Mesenchymal stem cell (in vitro differentiated cells and primary cell): ENCODE measurements around the gene STEAP3.

Source experiments
- DNase-seq: peaks from one replicate; pipeline ENCODE4 v3.0.0-alpha.2; 2013
- H2AFZ ChIP-seq: one replicate; pipeline ENCODE4 v1.6.1; 2013; ENCODE audit warnings: low read depth, mild to moderate bottlenecking, control low read depth, inconsistent platforms, low read length, moderate library complexity
- H2AK5ac ChIP-seq: 2 replicates; pipeline ENCODE4 v1.6.1; 2013; ENCODE audit warnings: low read length, moderate library complexity, mild to moderate bottlenecking, inconsistent platforms; ENCODE audit not compliant: severe bottlenecking
- H2BK120ac ChIP-seq: one replicate; pipeline ENCODE4 v1.6.1; 2013; ENCODE audit warnings: low read depth, mild to moderate bottlenecking, inconsistent platforms, low read length, moderate library complexity
- H2BK12ac ChIP-seq, 2 experiments: one replicate each; pipeline ENCODE4 v1.6.1; 2013; ENCODE audit warnings: inconsistent platforms in 2 of 2, low read length in 2 of 2, mild to moderate bottlenecking in 2 of 2, moderate library complexity in 2 of 2, control low read depth in 1 of 2
- H2BK15ac ChIP-seq: one replicate; pipeline ENCODE4 v1.6.1; 2013; ENCODE audit warnings: mild to moderate bottlenecking, low read depth, inconsistent platforms; ENCODE audit not compliant: poor library complexity, severe bottlenecking
- H2BK5ac ChIP-seq: 2 replicates; pipeline ENCODE4 v1.6.1; 2013; ENCODE audit warnings: low read depth, mild to moderate bottlenecking, low read length, control low read depth, inconsistent platforms; ENCODE audit not compliant: poor library complexity, severe bottlenecking
- H3K14ac ChIP-seq, 2 experiments: one replicate each; pipeline ENCODE4 v1.6.1; 2013; ENCODE audit warnings: inconsistent platforms in 2 of 2, low read length in 2 of 2, control low read depth in 1 of 2, mild to moderate bottlenecking in 1 of 2, moderate library complexity in 1 of 2
- H3K18ac ChIP-seq, 2 experiments: one replicate each; pipeline ENCODE4 v1.6.1; 2013; ENCODE audit warnings: inconsistent platforms in 2 of 2, low read length in 2 of 2, control low read depth in 1 of 2, low read depth in 1 of 2, mild to moderate bottlenecking in 1 of 2
- H3K23ac ChIP-seq, 2 experiments: one replicate each; pipeline ENCODE4 v1.6.1; 2013; ENCODE audit warnings: inconsistent platforms in 2 of 2, low read length in 2 of 2, mild to moderate bottlenecking in 2 of 2, moderate library complexity in 2 of 2, control low read depth in 1 of 2
- H3K27ac ChIP-seq: 2 replicates; pipeline ENCODE4 v1.5.1; 2013; ENCODE audit warnings: mild to moderate bottlenecking, moderate library complexity, low read length, control low read depth, inconsistent platforms; ENCODE audit not compliant: poor library complexity, severe bottlenecking
- H3K27me3 ChIP-seq, 2 experiments: 2 replicates each; pipeline versions ENCODE4 v1.6.1 to v1.7.0; 2013; ENCODE audit warnings: low read length in 2 of 2, mild to moderate bottlenecking in 2 of 2, moderate library complexity in 2 of 2, control low read depth in 1 of 2, inconsistent platforms in 1 of 2; ENCODE audit not compliant: control insufficient read depth in 1 of 2, insufficient read depth in 1 of 2
- H3K36me3 ChIP-seq, 2 experiments: 2 replicates each; pipeline versions ENCODE4 v1.6.1 to v1.7.0; 2013; ENCODE audit warnings: low read length in 2 of 2, control low read depth in 1 of 2, inconsistent platforms in 1 of 2, low read depth in 1 of 2, mild to moderate bottlenecking in 1 of 2; ENCODE audit not compliant: insufficient read depth in 2 of 2, control insufficient read depth in 1 of 2
- H3K4ac ChIP-seq, 2 experiments: one replicate each; pipeline ENCODE4 v1.6.1; 2013; ENCODE audit warnings: inconsistent platforms in 2 of 2, low read length in 2 of 2, mild to moderate bottlenecking in 2 of 2, moderate library complexity in 2 of 2, control low read depth in 1 of 2, low read depth in 1 of 2
- H3K4me1 ChIP-seq: 2 replicates; pipeline ENCODE4 v1.6.1; 2013; ENCODE audit warnings: low read depth, low read length, control low read depth; ENCODE audit not compliant: control insufficient read depth, insufficient read depth
- H3K4me2 ChIP-seq: 2 replicates; pipeline ENCODE4 v1.6.1; 2013; ENCODE audit warnings: low read length, mild to moderate bottlenecking, inconsistent platforms; ENCODE audit not compliant: poor library complexity, severe bottlenecking
- H3K4me3 ChIP-seq, 2 experiments: 2 replicates each; pipeline versions ENCODE4 v1.5.1 to v1.7.0; 2013; ENCODE audit warnings: low read length in 2 of 2, mild to moderate bottlenecking in 2 of 2, control low read depth in 1 of 2, low read depth in 1 of 2; ENCODE audit not compliant: insufficient read depth in 1 of 2
- H3K79me1 ChIP-seq: replicated peaks from 2 replicates; pipeline ENCODE4 v1.6.1; 2013; ENCODE audit warnings: mild to moderate bottlenecking, control low read depth, low read length, inconsistent platforms; ENCODE audit not compliant: poor library complexity, severe bottlenecking
- H3K9ac ChIP-seq: 2 replicates; pipeline ENCODE4 v1.7.0; 2013; ENCODE audit warnings: mild to moderate bottlenecking, low read length, moderate library complexity
- H3K9me3 ChIP-seq: 2 replicates; pipeline ENCODE4 v1.7.0; 2013; ENCODE audit warnings: mild to moderate bottlenecking, low read length; ENCODE audit not compliant: control insufficient read depth
- H4K8ac ChIP-seq: one replicate; pipeline ENCODE4 v1.6.1; 2013; ENCODE audit warnings: inconsistent platforms, mild to moderate bottlenecking, low read length, moderate library complexity
- H4K91ac ChIP-seq: one replicate; pipeline ENCODE4 v1.6.1; 2013; ENCODE audit warnings: mild to moderate bottlenecking, low read length, inconsistent platforms
- WGBS: methylation state at CpG from one replicate; pipeline ENCODE4 v1.1.7; 2013; ENCODE audit warnings: mixed read lengths; 5-methylcytosine and 5-hydroxymethylcytosine counted together

Gene STEAP3

DNA sequence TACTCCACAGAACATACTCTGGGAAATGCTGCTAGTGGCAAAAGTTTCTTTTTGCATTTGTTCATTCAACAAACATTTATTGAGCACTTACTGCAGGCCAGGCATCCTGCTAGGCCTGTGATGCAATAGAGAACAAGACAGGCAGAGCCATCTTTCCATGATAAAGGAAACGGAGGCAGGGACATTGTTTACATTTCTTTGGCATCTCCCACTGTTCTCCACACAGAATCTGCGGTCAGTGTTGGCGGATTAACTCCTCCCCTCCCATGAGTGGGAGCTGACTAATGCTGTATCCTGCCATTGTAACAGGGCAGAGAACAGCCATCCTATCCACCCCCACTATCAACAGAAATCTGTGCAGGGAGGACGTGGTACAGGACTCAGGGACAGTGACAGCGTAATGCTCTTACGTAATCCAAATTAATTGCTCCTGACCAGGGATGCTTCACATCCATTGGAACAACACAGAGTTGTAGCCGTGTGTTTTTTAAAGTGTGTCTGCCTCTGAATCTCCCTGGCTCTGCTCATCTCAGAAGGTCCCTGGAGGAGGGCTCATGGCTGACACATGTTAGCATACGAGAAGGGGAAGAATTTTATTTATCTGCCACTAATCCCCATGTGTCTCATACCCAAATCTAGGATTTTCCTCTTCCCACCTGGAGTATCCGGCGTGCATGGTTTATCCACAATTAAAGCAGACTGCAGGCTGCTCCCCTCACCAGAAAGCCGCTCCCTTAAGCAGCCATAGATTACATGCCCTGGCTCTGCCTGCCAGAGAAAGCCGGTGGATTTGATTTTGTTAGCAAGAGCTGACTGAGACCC lies 32.3 kb downstream of the STEAP3 start:
- peaks cover 17% of the 10 kb centered on the region for H3K79me1 ChIP-seq
- peak overlapping the region; percentile 67 to 79 for H3K18ac ChIP-seq
- no peaks in the 10 kb centered on the region for H3K9me3 ChIP-seq
- H3K27ac ChIP-seq: peak overlapping the region; percentile 98
- peak overlapping the region in 1 of 2 experiments; percentile 25 for H3K4me3 ChIP-seq
- peak overlapping the region; percentile 11 for H3K4me2 ChIP-seq
- peak overlapping the region; percentile 28 to 83 for H3K4ac ChIP-seq
- peaks cover 15 to 33% of the 10 kb centered on the region in 2 experiments for H3K36me3 ChIP-seq
- H3K23ac ChIP-seq: no peak overlapping the region
- H2BK5ac ChIP-seq: peak overlapping the region; percentile 63
- no peak overlapping the region for H4K91ac ChIP-seq
- H3K27me3 ChIP-seq: no peaks in the 10 kb centered on the region
- H2BK12ac ChIP-seq: peak overlapping the region in 1 of 2 experiments; percentile 93
- H3K4me1 ChIP-seq: peaks cover 55% of the 10 kb centered on the region
- 16% methylated on average over 12 of the region's 12 CpGs for WGBS
- H4K8ac ChIP-seq: peak overlapping the region; percentile 65
- H3K9ac ChIP-seq: peak overlapping the region; percentile 45
- peak overlapping the region; percentile 10 for H2AFZ ChIP-seq
- peak overlapping the region; percentile 65 for H2AK5ac ChIP-seq
- peak overlapping the region; percentile 75 for H2BK15ac ChIP-seq
- DNase-seq: peak; percentile 98
- H3K14ac ChIP-seq: no peak overlapping the region
- peak overlapping the region; percentile 69 for H2BK120ac ChIP-seq

DNA sequence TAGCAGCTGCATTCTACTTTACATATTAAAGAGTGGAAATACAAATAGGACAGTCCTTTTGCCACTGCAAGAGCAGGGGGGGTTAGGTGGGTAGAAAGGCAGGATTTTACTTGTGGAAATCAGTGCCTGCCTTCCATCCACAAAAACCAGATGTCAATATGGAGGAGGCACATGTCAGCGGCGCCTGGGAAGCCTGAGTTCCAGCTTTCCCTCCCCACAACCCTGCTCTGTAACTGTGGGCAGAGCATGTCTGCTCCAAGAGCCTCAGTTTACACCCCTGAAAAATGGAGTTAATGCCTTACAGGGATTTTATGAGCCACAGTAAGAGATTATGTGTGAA lies 32.9 kb downstream of the STEAP3 start:
- WGBS: no CpG with 5 or more reads among the region's 2 CpGs
- no peak for DNase-seq
- peak overlapping the region; percentile 21 for H2BK5ac ChIP-seq

DNA sequence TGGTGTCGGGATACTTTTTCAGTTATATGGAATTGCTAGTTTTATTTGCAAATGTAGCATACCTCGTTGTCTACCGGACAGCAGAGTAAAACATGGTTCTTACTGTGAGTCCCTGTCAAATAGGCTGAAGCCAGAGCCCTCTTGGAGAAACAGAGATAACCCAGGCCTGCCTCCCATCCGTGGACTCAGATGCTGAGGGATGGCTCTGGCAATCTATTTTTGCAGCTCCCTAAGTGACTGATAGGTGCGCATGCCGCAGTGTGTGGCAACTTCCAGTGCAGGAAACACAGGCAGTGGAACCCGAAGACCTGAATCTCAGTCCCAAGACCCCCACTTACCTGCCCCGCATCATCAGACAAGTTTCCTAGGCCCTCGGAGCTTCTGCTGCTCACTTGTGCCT lies 33.6 kb downstream of the STEAP3 start:
- Histone ChIP-seq H3K36me3 (peaks cover 21 to 32% of the 10 kb centered on the region in 2 experiments), H3K27me3 (no peaks in the 10 kb centered on the region), H3K4me3 (no peak overlapping the region), H3K4ac (no peak overlapping the region), H3K4me2 (no peak overlapping the region), H3K4me1 (peaks cover 58% of the 10 kb centered on the region), H3K9ac (no peak overlapping the region), H2AFZ (no peak overlapping the region), H3K23ac (no peak overlapping the region), H2BK15ac (peak overlapping the region; percentile 98), H2BK5ac (no peak overlapping the region), H3K14ac (peak overlapping the region in 1 of 2 experiments; percentile 91), H2BK12ac (peak overlapping the region; percentile 8 to 25), H3K79me1 (peaks cover 19% of the 10 kb centered on the region), H4K8ac (no peak overlapping the region), H3K27ac (no peak overlapping the region), H4K91ac (peak overlapping the region; percentile 34), H3K9me3 (no peaks in the 10 kb centered on the region), H3K18ac (peak overlapping the region; percentile 8 to 59), H2BK120ac (no peak overlapping the region), H2AK5ac (peak overlapping the region; percentile 83)
- 92% methylated on average over 9 of the region's 9 CpGs for WGBS
- no peak for DNase-seq

More for the DNA sequence above, 32.9 kb downstream of the STEAP3 start:
- H2BK15ac ChIP-seq: no peak overlapping the region
- peak overlapping the region; percentile 69 for H2BK120ac ChIP-seq
- H3K9ac ChIP-seq: peak overlapping the region; percentile 45
- H3K14ac ChIP-seq: no peak overlapping the region
- H3K18ac ChIP-seq: peak overlapping the region; percentile 67 to 79
- H3K27ac ChIP-seq: peak overlapping the region; percentile 98
- no peak overlapping the region for H3K23ac ChIP-seq
- H3K79me1 ChIP-seq: peaks cover 16% of the 10 kb centered on the region
- H2BK12ac ChIP-seq: peak overlapping the region; percentile 29 to 93
- H2AK5ac ChIP-seq: peak overlapping the region; percentile 80
- peak overlapping the region; percentile 28 to 83 for H3K4ac ChIP-seq
- no peak overlapping the region for H2AFZ ChIP-seq
- peaks cover 19 to 33% of the 10 kb centered on the region in 2 experiments for H3K36me3 ChIP-seq
- H4K91ac ChIP-seq: peak overlapping the region; percentile 75
- no peak overlapping the region for H3K4me2 ChIP-seq
- H3K27me3 ChIP-seq: no peaks in the 10 kb centered on the region
- no peaks in the 10 kb centered on the region for H3K9me3 ChIP-seq
- peak overlapping the region; percentile 93 for H4K8ac ChIP-seq
- H3K4me3 ChIP-seq: no peak overlapping the region
- H3K4me1 ChIP-seq: peaks cover 57% of the 10 kb centered on the region

DNA sequence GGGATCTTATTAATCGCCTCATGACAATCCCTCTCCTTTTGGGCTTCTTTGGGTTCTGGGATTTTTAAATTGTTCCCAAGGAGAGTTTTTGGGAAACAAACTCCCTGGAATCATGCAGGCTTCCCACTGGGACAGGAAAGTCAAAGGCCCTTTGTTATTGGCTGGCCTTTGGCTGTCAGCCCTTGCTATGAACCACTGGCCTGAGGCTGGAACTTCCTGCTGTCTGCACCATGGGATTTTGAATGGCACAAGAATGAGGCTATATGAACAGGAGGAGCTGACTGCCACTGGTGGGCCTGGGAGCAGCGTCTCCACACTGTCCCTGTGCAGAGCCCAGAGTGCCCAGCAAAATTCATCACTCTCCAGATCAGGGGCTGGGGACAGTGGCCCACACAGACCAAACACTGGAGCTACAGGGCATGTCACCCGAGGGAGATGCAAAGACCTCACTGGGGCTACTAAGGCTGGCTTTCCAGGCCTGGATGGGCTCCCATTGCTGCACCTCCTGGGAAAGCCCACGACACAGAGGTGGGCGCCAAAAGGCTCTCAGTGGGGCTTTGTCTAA lies 35.7 kb downstream of the STEAP3 start:
- peak overlapping the region; percentile 73 for H2AK5ac ChIP-seq
- H3K4me3 ChIP-seq: no peak overlapping the region

More for the DNA sequence above, 35.7 kb downstream of the STEAP3 start:
- Histone ChIP-seq H3K9me3 (no peaks in the 10 kb centered on the region), H4K8ac (no peak overlapping the region), H4K91ac (no peak overlapping the region), H2AFZ (no peak overlapping the region), H3K9ac (no peak overlapping the region), H3K36me3 (peaks cover 33 to 50% of the 10 kb centered on the region in 2 experiments), H3K4me2 (no peak overlapping the region), H2BK15ac (no peak overlapping the region), H3K14ac (peak overlapping the region in 1 of 2 experiments; percentile 39), H2BK120ac (no peak overlapping the region), H3K4me1 (peaks cover 46% of the 10 kb centered on the region), H3K4ac (peak overlapping the region in 1 of 2 experiments; percentile 7), H2BK5ac (peak overlapping the region; percentile 9), H3K18ac (peak overlapping the region in 1 of 2 experiments; percentile 78), H3K27me3 (no peaks in the 10 kb centered on the region), H3K27ac (no peak overlapping the region), H2BK12ac (peak overlapping the region in 1 of 2 experiments; percentile 16), H3K23ac (peak overlapping the region in 1 of 2 experiments; percentile 37), H3K79me1 (peaks cover 18% of the 10 kb centered on the region)
- DNase-seq: no peak
- WGBS: 98% methylated on average over 5 of the region's 5 CpGs
